Measurements from ENCODE around the gene LGALSL.

The LGALSL gene

DNA sequence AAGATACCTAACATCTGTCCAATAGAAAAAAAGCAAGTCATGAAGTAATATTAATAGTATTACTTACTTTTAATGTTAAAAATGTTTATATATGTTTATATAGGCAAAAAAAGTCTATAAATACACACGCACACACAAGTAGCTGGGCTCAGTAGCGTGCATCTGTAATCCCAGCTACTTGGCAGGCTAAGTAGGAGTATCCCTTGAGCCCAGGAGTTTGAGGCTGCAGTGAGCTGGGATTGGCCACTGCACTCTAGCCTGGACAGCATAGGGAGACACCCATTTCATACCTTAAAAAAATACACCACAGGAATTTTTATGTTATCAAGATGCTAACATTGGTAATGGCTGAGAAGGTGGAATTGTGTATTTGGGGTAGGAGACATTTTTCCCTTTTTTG lies 52.7 kb downstream of the LGALSL start:
- ATAC-seq = no peak
- TF ChIP-seq, protein P1, sequence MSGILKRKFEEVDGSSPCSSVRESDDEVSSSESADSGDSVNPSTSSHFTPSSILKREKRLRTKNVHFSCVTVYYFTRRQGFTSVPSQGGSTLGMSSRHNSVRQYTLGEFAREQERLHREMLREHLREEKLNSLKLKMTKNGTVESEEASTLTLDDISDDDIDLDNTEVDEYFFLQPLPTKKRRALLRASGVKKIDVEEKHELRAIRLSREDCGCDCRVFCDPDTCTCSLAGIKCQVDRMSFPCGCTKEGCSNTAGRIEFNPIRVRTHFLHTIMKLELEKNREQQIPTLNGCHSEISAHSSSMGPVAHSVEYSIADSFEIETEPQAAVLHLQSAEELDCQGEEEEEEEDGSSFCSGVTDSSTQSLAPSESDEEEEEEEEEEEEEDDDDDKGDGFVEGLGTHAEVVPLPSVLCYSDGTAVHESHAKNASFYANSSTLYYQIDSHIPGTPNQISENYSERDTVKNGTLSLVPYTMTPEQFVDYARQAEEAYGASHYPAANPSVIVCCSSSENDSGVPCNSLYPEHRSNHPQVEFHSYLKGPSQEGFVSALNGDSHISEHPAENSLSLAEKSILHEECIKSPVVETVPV (CRISPR knock-in tag; IDR thresholded peaks at IDR 0.05) = no peak
- TF ChIP-seq ZNF565 (CRISPR knock-in tag; conservative IDR thresholded peaks at IDR 0.05; ENCODE audit: low read depth) (no peak), OSR1 (CRISPR knock-in tag; IDR thresholded peaks at IDR 0.05) (no peak), TSHZ2 (CRISPR knock-in tag; IDR thresholded peaks at IDR 0.05) (no peak), ZNF8 (CRISPR knock-in tag; IDR thresholded peaks at IDR 0.05) (no peak), ZFP3 (CRISPR knock-in tag; IDR thresholded peaks at IDR 0.05) (no peak), SNAI2 (CRISPR knock-in tag; IDR thresholded peaks at IDR 0.05) (no peak), ZFP30 (CRISPR knock-in tag; IDR thresholded peaks at IDR 0.05) (no peak), ZNF70 (CRISPR knock-in tag; IDR thresholded peaks at IDR 0.05) (no peak), RARB (CRISPR knock-in tag; IDR thresholded peaks at IDR 0.05) (no peak), PPARA (CRISPR knock-in tag; IDR thresholded peaks at IDR 0.05; ENCODE audit: borderline replicate concordance) (no peak)
- TF ChIP-seq, protein P2, sequence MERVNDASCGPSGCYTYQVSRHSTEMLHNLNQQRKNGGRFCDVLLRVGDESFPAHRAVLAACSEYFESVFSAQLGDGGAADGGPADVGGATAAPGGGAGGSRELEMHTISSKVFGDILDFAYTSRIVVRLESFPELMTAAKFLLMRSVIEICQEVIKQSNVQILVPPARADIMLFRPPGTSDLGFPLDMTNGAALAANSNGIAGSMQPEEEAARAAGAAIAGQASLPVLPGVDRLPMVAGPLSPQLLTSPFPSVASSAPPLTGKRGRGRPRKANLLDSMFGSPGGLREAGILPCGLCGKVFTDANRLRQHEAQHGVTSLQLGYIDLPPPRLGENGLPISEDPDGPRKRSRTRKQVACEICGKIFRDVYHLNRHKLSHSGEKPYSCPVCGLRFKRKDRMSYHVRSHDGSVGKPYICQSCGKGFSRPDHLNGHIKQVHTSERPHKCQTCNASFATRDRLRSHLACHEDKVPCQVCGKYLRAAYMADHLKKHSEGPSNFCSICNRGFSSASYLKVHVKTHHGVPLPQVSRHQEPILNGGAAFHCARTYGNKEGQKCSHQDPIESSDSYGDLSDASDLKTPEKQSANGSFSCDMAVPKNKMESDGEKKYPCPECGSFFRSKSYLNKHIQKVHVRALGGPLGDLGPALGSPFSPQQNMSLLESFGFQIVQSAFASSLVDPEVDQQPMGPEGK (CRISPR knock-in tag; IDR thresholded peaks at IDR 0.05; ENCODE audit: borderline replicate concordance) = no peak
